Ishikawa (cell line): ENCODE results near the gene ACOXL.

Experiments used
- CEBPB ChIP-seq: IDR thresholded peaks from 2 replicates; pipeline ENCODE4 v1.6.1; 2012
- CREB1 ChIP-seq: IDR thresholded peaks from 2 replicates; pipeline ENCODE4 v1.6.1; 2012; ENCODE audit warnings: low read depth
- EGR1 ChIP-seq: IDR thresholded peaks from 2 replicates; pipeline ENCODE4 v1.6.1; 2012
- EP300 ChIP-seq: IDR thresholded peaks from 2 replicates; pipeline ENCODE4 v1.6.1; 2012; ENCODE audit warnings: borderline replicate concordance
- FOXM1 ChIP-seq: IDR thresholded peaks from 2 replicates; pipeline ENCODE4 v1.6.1; 2012; ENCODE audit warnings: low read depth, borderline replicate concordance
- MAX ChIP-seq: IDR thresholded peaks from 2 replicates; pipeline ENCODE4 v1.6.1; 2012
- NFIC ChIP-seq: IDR thresholded peaks from 2 replicates; pipeline ENCODE4 v1.6.1; 2012
- RAD21 ChIP-seq: IDR thresholded peaks from 2 replicates; pipeline ENCODE4 v1.6.1; 2012; ENCODE audit warnings: low read depth
- TAF1 ChIP-seq: IDR thresholded peaks from 2 replicates; pipeline ENCODE4 v1.6.1; 2012; ENCODE audit warnings: low read depth, mild to moderate bottlenecking
- TCF12 ChIP-seq: IDR thresholded peaks from 2 replicates; pipeline ENCODE4 v1.6.1; 2012; ENCODE audit warnings: low read depth
- TEAD4 ChIP-seq: IDR thresholded peaks from 2 replicates; pipeline ENCODE4 v1.6.1; 2012
- USF1 ChIP-seq: IDR thresholded peaks from 2 replicates; pipeline ENCODE4 v1.6.1; 2012
- YY1 ChIP-seq: IDR thresholded peaks from 2 replicates; pipeline ENCODE4 v1.6.1; 2012; ENCODE audit warnings: low read depth
- ZBTB7A ChIP-seq: IDR thresholded peaks from 2 replicates; pipeline ENCODE4 v1.6.1; 2012; ENCODE audit warnings: low read depth
- TF ChIP-seq, protein P1 (sequence below): IDR thresholded peaks from 2 replicates; pipeline ENCODE4 v1.6.1; 2012; ENCODE audit warnings: low read depth, mild to moderate bottlenecking

The ACOXL gene

DNA sequence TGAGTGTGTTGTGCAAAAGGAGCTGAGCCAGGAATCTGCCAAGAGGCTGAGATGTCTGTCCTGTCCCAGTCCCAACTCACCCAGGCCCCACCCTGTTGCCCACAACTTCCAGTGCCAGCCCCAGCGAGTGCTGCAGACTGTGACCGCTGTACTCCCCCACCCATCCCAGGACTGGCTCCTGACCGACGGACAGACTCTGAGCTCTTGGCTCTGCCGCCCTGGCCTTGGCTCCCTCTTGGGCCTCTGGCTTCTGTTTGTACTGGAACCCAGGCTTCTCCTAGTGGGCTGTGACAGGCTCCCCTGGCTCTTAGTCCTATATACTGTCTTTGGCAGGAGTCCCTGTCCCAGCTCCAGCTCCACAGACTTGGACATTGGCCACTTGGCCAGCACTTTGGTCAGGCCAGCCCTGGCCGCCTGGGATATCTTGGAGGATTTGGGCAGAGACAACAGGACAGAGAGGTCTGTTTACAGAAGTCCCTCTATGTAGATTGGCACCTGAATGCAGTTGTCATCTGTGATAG lies 41.1 kb downstream of the ACOXL start:
- TF ChIP-seq, protein P1, sequence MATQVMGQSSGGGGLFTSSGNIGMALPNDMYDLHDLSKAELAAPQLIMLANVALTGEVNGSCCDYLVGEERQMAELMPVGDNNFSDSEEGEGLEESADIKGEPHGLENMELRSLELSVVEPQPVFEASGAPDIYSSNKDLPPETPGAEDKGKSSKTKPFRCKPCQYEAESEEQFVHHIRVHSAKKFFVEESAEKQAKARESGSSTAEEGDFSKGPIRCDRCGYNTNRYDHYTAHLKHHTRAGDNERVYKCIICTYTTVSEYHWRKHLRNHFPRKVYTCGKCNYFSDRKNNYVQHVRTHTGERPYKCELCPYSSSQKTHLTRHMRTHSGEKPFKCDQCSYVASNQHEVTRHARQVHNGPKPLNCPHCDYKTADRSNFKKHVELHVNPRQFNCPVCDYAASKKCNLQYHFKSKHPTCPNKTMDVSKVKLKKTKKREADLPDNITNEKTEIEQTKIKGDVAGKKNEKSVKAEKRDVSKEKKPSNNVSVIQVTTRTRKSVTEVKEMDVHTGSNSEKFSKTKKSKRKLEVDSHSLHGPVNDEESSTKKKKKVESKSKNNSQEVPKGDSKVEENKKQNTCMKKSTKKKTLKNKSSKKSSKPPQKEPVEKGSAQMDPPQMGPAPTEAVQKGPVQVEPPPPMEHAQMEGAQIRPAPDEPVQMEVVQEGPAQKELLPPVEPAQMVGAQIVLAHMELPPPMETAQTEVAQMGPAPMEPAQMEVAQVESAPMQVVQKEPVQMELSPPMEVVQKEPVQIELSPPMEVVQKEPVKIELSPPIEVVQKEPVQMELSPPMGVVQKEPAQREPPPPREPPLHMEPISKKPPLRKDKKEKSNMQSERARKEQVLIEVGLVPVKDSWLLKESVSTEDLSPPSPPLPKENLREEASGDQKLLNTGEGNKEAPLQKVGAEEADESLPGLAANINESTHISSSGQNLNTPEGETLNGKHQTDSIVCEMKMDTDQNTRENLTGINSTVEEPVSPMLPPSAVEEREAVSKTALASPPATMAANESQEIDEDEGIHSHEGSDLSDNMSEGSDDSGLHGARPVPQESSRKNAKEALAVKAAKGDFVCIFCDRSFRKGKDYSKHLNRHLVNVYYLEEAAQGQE, result no peak
- TF ChIP-seq MAX (no peak), NFIC (no peak), EGR1 (no peak), YY1 (no peak), EP300 (no peak), USF1 (no peak), TCF12 (no peak), CEBPB (no peak), ZBTB7A (no peak), TEAD4 (no peak)

- TF ChIP-seq TEAD4 (no peak), TCF12 (no peak), RAD21 (no peak), YY1 (no peak), EP300 (no peak), USF1 (no peak), MAX (no peak), TAF1 (no peak), NFIC (no peak), FOXM1 (no peak), CEBPB (no peak), ZBTB7A (no peak), CREB1 (no peak), EGR1 (no peak)
- TF ChIP-seq, protein P1, result no peak
Measured at GRCh38 chr2:110774701-110775100, 42.3 kb downstream of the ACOXL start.

DNA sequence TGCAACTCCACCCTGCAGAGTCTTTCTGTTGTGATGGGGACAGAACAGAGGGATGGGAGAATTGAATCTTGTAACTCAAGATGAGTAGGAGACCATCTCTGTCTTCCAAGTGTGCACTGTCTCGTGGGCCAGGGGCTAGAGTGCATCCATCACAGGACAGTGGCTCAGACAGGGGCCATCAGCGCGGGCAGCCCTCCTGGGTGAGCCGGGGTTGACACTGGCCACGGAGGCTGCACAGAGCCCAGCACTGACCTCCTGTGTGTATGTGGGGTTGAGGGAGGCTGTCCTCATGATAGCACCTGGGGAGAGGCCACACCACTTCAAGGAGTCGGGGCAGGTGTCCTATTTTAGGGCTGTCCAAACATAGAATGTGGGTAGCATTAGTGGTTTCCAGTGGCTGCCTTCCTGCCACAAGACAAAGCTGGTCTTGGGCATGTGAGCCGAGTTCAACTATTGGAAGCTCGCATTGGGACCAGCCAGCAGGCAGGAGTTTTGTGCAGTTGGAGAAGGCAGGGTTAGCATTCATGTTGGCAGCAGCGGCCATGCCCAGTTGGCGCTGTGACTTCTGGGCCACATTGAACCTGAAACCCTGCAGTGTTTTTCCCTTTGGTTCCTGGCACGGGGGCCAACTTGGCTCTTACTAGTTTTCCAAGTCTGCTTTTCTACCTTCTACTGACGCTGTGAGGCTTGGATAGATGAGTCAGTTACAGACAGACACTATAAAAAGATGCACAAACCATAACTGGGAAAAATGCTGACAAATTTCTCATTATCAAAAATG lies 45.3 kb downstream of the ACOXL start:
- TF ChIP-seq, protein P1, result no peak
- TF ChIP-seq CREB1 (no peak), MAX (no peak), CEBPB (no peak), ZBTB7A (no peak), NFIC (no peak), USF1 (no peak), RAD21 (no peak), TAF1 (no peak), TCF12 (no peak), EGR1 (no peak), FOXM1 (no peak), TEAD4 (no peak), EP300 (no peak)

DNA sequence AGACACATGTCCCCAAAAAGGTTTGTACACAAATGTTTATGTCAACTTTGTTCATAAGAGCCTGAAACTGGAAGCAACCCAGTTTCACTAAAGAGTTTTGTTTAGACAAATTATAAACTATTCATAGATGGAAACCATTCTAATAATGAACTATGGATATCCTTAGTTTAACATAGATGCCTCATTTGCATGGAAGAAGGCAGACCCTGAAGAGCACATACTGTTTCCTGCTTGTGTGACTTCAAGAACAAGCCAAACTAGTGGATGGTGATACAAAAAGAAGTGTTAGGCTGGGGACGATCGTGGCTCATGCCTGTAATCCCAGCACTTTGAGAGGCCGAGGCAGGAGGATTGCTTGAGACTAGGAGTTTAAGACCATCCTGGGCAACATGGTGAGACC lies 48.1 kb downstream of the ACOXL start:
- no peak for TF ChIP-seq RAD21
- TF ChIP-seq CEBPB, result no peak
- TF ChIP-seq EGR1, result no peak
